Hepatocyte (in vitro differentiated cells): ENCODE measurements around the gene ECSCR.

ENCODE experiments used
- EZH2 ChIP-seq: fragments of 200-600 bp; sonication (generic); IDR thresholded peaks from 2 replicates; pipeline ENCODE4 v1.6.1; 2016; ENCODE audit warnings: antibody characterized with exemption, mild to moderate bottlenecking, borderline replicate concordance
- EZH2phosphoT487 ChIP-seq: fragments of 200-600 bp; sonication (generic); IDR thresholded peaks from one replicate; pipeline ENCODE4 v1.6.1; 2018; ENCODE audit warnings: antibody characterized with exemption, mild to moderate bottlenecking, low read depth, moderate library complexity; ENCODE audit not compliant: unreplicated experiment, severe bottlenecking
- TF ChIP-seq, protein P1 (sequence below): fragments of 200-600 bp; sonication (generic); IDR thresholded peaks from 2 replicates; pipeline ENCODE4 v1.5.1; 2016; ENCODE audit warnings: antibody characterized with exemption, mild to moderate bottlenecking; ENCODE audit not compliant: poor library complexity

DNA sequence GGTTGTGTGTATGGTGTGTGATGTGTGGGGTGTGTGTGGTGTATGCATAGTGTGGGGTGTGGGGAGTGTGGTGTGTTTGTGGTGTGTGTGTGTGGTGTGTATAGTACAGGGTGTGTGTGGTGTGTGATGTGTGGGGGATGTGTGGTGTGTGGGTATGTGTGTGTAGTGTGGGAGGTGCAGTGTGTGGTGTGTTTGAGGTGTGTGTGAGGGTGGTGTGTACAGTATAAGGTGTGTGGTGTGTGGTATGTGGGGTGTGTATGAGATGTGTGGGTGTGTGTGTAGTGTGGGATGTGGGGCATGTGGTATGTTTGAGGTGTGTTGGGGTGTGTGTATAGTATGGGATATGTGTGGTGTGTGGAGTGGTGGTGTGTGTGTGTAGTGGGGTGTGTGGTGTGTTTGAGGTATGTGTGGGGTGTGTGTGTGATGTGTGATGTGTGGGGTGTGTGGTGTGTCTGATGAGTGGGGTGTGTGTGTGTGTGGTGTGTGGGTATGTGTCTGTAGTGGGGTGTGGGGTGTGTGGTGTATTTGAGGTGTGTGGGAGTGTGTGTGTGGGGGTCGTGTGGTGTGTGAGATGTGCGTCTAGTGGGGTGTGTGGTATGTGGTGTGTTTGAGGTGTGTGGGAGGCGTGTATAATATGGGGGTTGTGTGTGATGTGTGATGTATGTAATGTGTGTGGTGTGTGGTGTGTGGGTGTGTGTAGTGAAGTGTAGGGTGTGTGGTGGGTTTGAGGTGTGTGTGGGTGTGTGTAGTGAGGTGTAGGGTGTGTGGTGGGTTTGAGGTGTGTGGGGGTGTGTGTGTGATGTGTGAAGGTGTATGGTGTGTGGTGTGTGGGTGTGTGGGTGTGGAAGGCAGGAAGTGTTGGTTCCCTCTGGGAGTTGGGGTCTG lies 8.6 kb downstream of the ECSCR start:
- TF ChIP-seq EZH2 (no peak), EZH2phosphoT487 (no peak)
- TF ChIP-seq, protein P1, sequence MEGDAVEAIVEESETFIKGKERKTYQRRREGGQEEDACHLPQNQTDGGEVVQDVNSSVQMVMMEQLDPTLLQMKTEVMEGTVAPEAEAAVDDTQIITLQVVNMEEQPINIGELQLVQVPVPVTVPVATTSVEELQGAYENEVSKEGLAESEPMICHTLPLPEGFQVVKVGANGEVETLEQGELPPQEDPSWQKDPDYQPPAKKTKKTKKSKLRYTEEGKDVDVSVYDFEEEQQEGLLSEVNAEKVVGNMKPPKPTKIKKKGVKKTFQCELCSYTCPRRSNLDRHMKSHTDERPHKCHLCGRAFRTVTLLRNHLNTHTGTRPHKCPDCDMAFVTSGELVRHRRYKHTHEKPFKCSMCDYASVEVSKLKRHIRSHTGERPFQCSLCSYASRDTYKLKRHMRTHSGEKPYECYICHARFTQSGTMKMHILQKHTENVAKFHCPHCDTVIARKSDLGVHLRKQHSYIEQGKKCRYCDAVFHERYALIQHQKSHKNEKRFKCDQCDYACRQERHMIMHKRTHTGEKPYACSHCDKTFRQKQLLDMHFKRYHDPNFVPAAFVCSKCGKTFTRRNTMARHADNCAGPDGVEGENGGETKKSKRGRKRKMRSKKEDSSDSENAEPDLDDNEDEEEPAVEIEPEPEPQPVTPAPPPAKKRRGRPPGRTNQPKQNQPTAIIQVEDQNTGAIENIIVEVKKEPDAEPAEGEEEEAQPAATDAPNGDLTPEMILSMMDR: no peak
